ENCODE measurements around the gene EXOC2. TPM values are rescaled to one million over a fixed set of nuclear protein-coding genes. Genes with fewer than 3 reads are reported as not detected.

The EXOC2 gene
- polyA plus RNA-seq, 4 donors: 21.7 to 23.0 (median 22.5) TPM

DNA sequence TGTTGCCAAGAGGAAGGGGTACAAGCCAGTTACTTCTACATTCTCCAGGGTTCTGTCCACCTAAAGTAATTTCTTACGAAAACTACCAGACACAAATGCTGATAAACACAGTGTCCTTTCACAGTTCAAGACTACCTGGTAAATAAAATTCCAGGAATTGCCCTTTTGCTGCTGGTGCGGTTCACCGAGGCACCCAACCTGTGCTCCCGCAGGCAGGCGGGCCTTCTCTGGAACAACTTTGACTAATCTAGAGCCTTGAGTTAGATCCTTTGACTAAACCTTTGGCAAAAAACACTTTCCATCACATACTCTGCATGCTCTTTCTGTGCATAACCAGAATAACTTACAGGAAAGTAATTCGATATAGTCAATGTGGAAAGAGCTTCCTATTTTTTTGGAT lies 143.0 kb downstream of the EXOC2 start:
- no peak for DNase-seq (ENCODE audit: low read depth in 4 of 4, low spot score in 2 of 4)

- DNase-seq (ENCODE audit: low read depth in 4 of 4, low spot score in 2 of 4): peak in 1 of 4 donors; percentile 0
Measured at GRCh38 chr6:548517-548916, 144.4 kb downstream of the EXOC2 start.

GRCh38 chr6:548091-548490 lies 144.8 kb downstream of the EXOC2 start:
- DNase-seq (ENCODE audit: low read depth in 4 of 4, low spot score in 2 of 4): no peak

DNA sequence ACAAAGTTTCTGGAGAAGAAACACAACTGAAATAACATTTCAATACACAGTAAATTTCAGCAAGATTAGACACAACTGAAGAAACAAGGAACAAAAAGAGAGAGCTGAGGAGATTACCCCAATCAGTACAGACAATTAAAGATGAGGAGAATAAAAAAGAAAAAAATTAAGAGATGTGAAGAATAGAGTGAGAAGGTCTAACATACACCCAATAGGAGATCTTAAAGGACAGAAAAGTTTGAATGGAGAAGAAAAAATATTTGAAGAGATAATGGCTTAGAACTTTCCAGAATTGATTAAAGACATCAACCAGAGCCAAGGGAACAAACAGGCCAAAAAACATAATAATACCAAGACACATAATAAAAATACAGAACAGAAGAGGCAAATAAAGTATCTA lies 152.4 kb downstream of the EXOC2 start:
- no peak for DNase-seq (ENCODE audit: low read depth in 4 of 4, low spot score in 2 of 4)

DNA sequence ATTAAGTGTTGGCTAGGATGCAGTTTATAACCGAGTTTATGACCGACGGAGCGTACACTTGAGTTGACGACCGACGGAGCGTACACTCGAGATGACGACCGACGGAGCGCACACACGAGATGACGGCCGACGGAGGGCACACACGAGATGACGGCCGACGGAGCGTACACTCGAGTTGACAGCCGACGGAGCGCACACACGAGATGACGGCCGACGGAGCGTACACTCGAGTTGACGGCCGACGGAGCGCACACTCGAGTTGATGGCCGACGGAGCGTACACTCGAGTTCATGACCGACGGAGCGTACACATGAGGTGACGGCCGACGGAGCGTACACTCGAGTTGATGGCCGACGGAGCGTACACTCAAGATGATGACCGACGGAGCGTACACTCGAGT lies 155.8 kb downstream of the EXOC2 start:
- no peak for DNase-seq (ENCODE audit: low read depth in 4 of 4, low spot score in 2 of 4)

GRCh38 chr6:530425-530824 lies 162.5 kb downstream of the EXOC2 start:
- no peak for DNase-seq (ENCODE audit: low read depth in 4 of 4, low spot score in 2 of 4)

- no peak for DNase-seq (ENCODE audit: low read depth in 4 of 4, low spot score in 2 of 4)
Measured at GRCh38 chr6:528989-529388, 163.9 kb downstream of the EXOC2 start.

- DNase-seq (ENCODE audit: low read depth in 4 of 4, low spot score in 2 of 4): no peak
Measured at GRCh38 chr6:527989-528673, 164.8 kb downstream of the EXOC2 start.

DNA sequence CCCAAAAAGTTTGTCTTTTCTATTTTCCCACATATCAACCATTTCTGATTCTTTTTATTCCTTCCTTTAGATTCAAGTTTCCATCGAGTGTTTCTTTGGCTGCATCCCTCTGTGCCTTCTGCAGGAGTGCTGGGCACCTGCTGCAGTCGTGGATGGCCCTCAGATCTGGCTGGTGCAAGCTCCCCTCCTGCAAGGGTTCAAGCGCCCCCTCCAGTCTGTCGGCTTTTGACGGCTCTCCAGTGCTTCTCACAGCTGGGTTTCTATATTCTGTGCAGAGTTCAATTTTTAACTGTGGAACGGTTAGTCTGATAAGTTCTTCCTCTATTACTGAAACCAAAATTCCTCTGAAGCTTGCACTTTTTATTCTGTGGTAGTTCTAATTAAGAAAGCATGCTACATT lies 168.1 kb downstream of the EXOC2 start:
- DNase-seq (ENCODE audit: low read depth in 4 of 4, low spot score in 2 of 4): no peak

- no peak for DNase-seq (ENCODE audit: low read depth in 4 of 4, low spot score in 2 of 4)
Measured at GRCh38 chr6:520820-521219, 172.1 kb downstream of the EXOC2 start.

DNA sequence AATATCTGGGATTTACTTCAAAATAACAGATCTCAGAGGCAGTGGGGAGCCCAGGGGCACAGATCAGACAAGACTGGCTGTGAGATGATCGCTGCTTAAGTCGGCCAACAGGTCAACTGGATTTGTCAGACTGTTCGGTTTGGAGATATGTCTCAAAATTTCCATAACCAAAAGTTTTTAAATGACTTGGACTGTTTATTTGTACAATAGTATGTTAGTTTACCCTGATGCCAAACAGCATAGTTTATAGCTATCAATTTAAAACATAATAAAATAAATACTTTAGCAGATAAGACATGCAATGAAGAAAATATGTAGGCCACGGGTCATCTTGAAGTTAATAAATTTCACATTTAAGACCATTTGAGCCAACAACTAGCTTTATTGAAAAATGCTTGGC lies 174.7 kb downstream of the EXOC2 start:
- DNase-seq (ENCODE audit: low read depth in 4 of 4, low spot score in 2 of 4): no peak

GRCh38 chr6:516213-516612 lies 176.7 kb downstream of the EXOC2 start:
- no peak for DNase-seq (ENCODE audit: low read depth in 4 of 4, low spot score in 2 of 4)

DNA sequence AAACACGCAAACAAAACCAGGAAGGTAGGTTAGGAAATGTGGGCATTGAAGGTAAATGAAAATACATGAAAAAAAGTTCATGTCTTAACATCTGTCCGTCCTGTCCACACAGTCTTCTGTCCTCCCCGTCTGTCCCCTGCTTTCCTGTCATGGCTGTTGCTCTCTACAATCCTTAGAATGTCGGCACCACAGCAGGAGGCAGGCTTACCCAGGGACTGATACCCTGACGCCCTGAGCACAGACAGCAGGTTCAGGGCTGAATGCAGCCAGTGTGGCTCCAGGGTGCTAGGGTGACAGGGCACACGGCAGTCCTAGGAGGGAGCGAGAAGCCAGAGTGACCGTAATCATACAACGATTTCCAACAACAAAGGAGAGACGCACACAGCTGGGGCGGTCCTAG lies 177.7 kb downstream of the EXOC2 start:
- DNase-seq (ENCODE audit: low read depth in 4 of 4, low spot score in 2 of 4): no peak

DNA sequence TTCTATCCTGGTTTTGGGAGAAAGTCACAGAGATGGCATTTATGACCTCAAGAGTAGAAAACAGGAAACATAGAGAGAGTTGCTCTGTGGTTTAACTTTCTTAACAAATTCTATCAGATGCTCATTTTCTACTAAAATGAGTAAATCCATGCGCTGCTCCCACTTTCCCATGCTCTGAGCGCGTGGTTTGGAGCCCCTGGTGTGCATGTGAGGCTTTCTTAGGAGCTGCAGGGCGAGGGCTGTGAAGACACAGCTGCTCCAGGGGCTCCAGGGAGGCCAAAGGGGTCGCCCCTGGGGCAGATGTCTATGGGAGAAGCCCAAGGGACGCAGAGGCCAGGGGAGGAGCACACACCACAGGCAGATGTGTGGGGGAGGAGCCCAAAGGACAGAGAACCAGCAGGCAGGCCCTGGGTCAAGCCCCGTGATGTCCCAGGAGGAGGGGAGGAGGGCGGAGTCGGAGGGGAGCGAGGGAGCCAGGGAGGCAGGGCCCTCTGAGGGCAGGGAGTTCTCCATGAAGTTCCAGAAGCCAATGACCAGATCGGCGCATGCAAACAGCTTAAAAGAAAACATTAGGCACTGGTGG lies 178.5 kb downstream of the EXOC2 start:
- DNase-seq (ENCODE audit: low read depth in 4 of 4, low spot score in 2 of 4): peak in 1 of 4 donors; percentile 1

- no peak for DNase-seq (ENCODE audit: low read depth in 4 of 4, low spot score in 2 of 4)
Measured at GRCh38 chr6:513961-514360, 179.0 kb downstream of the EXOC2 start.

DNA sequence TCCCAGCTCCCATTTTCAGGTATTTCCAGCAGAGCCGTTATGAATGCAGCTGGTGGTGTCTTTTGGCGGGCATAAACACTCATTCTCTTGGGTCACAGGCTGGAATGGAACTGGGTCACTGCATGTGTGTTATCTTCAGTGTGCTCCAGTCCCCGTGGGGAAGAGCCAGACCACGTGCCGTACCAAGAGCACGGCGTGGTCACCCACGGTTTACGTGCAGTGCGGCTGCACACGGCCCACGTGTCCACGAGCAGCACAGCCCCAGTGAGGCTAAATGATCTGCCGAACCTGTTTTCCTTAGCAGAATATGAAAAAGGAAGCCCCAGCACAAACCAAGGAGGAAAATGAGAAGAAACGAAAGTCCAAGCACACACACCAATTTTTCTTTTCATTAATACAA lies 179.9 kb downstream of the EXOC2 start:
- DNase-seq (ENCODE audit: low read depth in 4 of 4, low spot score in 2 of 4): no peak

GRCh38 chr6:511488-512137 lies 181.3 kb downstream of the EXOC2 start:
- no peak for DNase-seq (ENCODE audit: low read depth in 4 of 4, low spot score in 2 of 4)

- DNase-seq (ENCODE audit: low read depth in 4 of 4, low spot score in 2 of 4): no peak
Measured at GRCh38 chr6:509676-510075, 183.3 kb downstream of the EXOC2 start.

DNA sequence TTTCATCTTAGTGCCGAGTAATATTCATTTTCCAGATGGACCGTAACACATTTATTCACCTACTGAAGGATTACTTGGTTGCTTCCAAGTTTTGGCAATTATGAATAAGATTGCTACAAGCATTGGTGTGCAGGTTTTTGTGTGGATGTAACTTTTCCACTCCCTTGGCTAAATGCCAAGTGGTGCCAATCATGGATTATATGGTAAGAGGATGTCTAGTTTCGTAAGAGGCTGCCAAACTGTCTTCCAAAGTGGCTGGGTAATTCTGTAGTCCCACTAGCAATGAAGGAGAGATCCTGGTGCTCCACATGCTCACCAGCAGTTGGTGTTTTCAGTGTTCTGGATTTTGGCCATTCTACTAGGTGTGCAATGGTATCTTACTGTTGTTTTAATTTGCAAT lies 184.3 kb downstream of the EXOC2 start:
- no peak for DNase-seq (ENCODE audit: low read depth in 4 of 4, low spot score in 2 of 4)

DNA sequence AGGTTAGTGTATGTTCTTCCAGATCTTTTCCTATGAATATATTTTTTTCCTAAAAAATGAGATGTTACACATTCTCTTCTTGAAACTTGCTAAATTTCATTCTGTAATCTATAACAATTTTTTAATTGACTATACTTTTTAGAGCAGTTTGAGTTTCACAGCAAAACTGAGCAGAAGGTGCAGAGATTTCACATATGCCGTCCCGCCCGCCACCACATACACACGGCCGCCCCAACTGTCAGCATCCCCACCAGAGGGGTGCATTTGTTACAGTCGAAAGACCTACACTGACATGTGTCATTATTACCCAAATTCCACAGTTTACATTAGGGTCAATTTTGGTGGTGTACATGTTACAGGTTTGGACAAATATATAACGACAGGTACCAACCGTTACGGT lies 184.9 kb downstream of the EXOC2 start:
- no peak for DNase-seq (ENCODE audit: low read depth in 4 of 4, low spot score in 2 of 4)

GRCh38 chr6:506920-507622 lies 185.9 kb downstream of the EXOC2 start:
- DNase-seq (ENCODE audit: low read depth in 4 of 4, low spot score in 2 of 4): no peak

GRCh38 chr6:506508-506907 lies 186.4 kb downstream of the EXOC2 start:
- no peak for DNase-seq (ENCODE audit: low read depth in 4 of 4, low spot score in 2 of 4)

Data from left renal cortex interstitium (tissue), 4 donors.